Measurements from ENCODE around the gene SP140L.

GRCh38 chr2:230305416-230306275 lies 21.3 kb upstream of the SP140L start:
- TF ChIP-seq CTCF (IDR thresholded peaks at IDR 0.05; ENCODE audit: low read length) (no peak), EZH2 (IDR thresholded peaks at IDR 0.05; ENCODE audit: borderline replicate concordance, low read length) (no peak)
